Smooth muscle cell (in vitro differentiated cells): ENCODE results near the gene PRIM2. TPM values are rescaled to one million over a fixed set of nuclear protein-coding genes. Genes with fewer than 3 reads are reported as not detected.
"Not testable (repeated sequence)": the region's sequence is repeated elsewhere in the genome, so short reads cannot be mapped to it uniquely, and the experiment has no call there.

Experiments
- DNase-seq: peaks from one replicate; lab custom pipeline; 2025; ENCODE audit not compliant: unreplicated experiment; lab: John Stamatoyannopoulos, UW
- H2AFZ ChIP-seq: fragments of 200-600 bp; sonication (generic); 2 replicates; pipeline ENCODE4 v1.6.0; 2016; ENCODE audit warnings: antibody characterized with exemption, low read depth, mild to moderate bottlenecking
- H3F3A ChIP-seq: fragments of 200-600 bp; sonication (generic); 2 replicates; pipeline ENCODE4 v1.6.0; 2017; ENCODE audit warnings: antibody characterized with exemption, low read depth
- H3K27ac ChIP-seq: fragments of 200-600 bp; sonication (generic); 2 replicates; pipeline ENCODE4 v1.5.1; 2016; ENCODE audit warnings: low read depth, mild to moderate bottlenecking
- H3K27me3 ChIP-seq: fragments of 200-600 bp; sonication (generic); 2 replicates; pipeline ENCODE4 v1.6.1; 2016; ENCODE audit warnings: low read depth, mild to moderate bottlenecking
- H3K36me3 ChIP-seq: fragments of 200-600 bp; sonication (generic); 2 replicates; pipeline ENCODE4 v1.5.1; 2016; ENCODE audit warnings: low read depth
- H3K4me1 ChIP-seq: fragments of 200-600 bp; sonication (generic); 2 replicates; pipeline ENCODE4 v1.5.1; 2016; ENCODE audit warnings: low read depth
- H3K4me2 ChIP-seq: fragments of 200-600 bp; sonication (generic); 2 replicates; pipeline ENCODE4 v1.6.0; 2016; ENCODE audit warnings: mild to moderate bottlenecking
- H3K4me3 ChIP-seq: fragments of 200-600 bp; sonication (generic); 2 replicates; pipeline ENCODE4 v1.5.1; 2016; ENCODE audit warnings: mild to moderate bottlenecking
- H3K79me2 ChIP-seq: fragments of 200-600 bp; sonication (generic); 2 replicates; pipeline ENCODE4 v1.6.0; 2016; ENCODE audit warnings: low read depth, mild to moderate bottlenecking
- H3K9ac ChIP-seq: fragments of 200-600 bp; sonication (generic); 2 replicates; pipeline ENCODE4 v1.6.0; 2016; ENCODE audit warnings: low read depth
- H3K9me3 ChIP-seq: fragments of 200-600 bp; sonication (generic); replicated peaks from 2 replicates; pipeline ENCODE4 v1.5.1; 2016; ENCODE audit warnings: low read depth
- H4K20me1 ChIP-seq: fragments of 200-600 bp; sonication (generic); 2 replicates; pipeline ENCODE4 v1.6.0; 2016; ENCODE audit warnings: low read depth
- WGBS: methylation state at CpG from one replicate; pipeline ENCODE4 v1.1.7; 2016; ENCODE audit warnings: low lambda C conversion rate; 5-methylcytosine and 5-hydroxymethylcytosine counted together
- microRNA counts: library from miRNA; unstranded; fragments of <30 nt; microRNA quantifications from one replicate; lab custom pipeline; 2016
- microRNA-seq: library from miRNA; unstranded; fragments of <30 nt; microRNA quantifications from one replicate; pipeline ENCODE4, GENCODE V29; 2016; ENCODE audit warnings: borderline number of aligned reads
- polyA plus RNA-seq: library from polyadenylated mRNA; unstranded; fragments of >200 nt; fragmentation: Nextera tagmentation; extraction: Ambion mirVana; gene quantifications from 2 replicates; pipeline ENCODE4 v1.2.1, GENCODE V29; 2016
- small RNA-seq: library from RNA; depleted of rRNA; stranded (forward); fragments of <200 nt; gene quantifications from one replicate; pipeline ENCODE3, GENCODE V24; 2014
- total RNA-seq: library from RNA; depleted of rRNA; stranded (reverse); fragments of >200 nt; gene quantifications from 2 replicates; pipeline ENCODE4 v1.2.3, GENCODE V29; 2014

The PRIM2 gene
- total and polyA plus RNA-seq, 2 experiments from 2014 or later, result 6.3 to 13.7 TPM

GRCh38 chr6:57668108-57668507 lies 350.7 kb downstream of the PRIM2 start:
- not testable (repeated sequence) for H3K9me3 ChIP-seq, H3K4me1 ChIP-seq, H3K27me3 ChIP-seq, H3K36me3 ChIP-seq, H3K4me2 ChIP-seq, H3K9ac ChIP-seq, H3K4me3 ChIP-seq, H3F3A ChIP-seq, H3K79me2 ChIP-seq, DNase-seq, H2AFZ ChIP-seq, H3K27ac ChIP-seq, H4K20me1 ChIP-seq

GRCh38 chr6:57671237-57671636 lies 353.8 kb downstream of the PRIM2 start:
- H3K27ac ChIP-seq, H3K4me2 ChIP-seq, H3K4me1 ChIP-seq, H2AFZ ChIP-seq, H3K79me2 ChIP-seq, H3F3A ChIP-seq, H3K4me3 ChIP-seq, H3K9ac ChIP-seq, H3K27me3 ChIP-seq, H3K9me3 ChIP-seq, H3K36me3 ChIP-seq, H4K20me1 ChIP-seq, DNase-seq: not testable (repeated sequence)
- 76% methylated on average over 3 of the region's 3 CpGs for WGBS

- H2AFZ ChIP-seq, H3K4me3 ChIP-seq, H3K79me2 ChIP-seq, H4K20me1 ChIP-seq, DNase-seq, H3K4me1 ChIP-seq, H3K27me3 ChIP-seq, H3K9ac ChIP-seq, H3K27ac ChIP-seq, H3K36me3 ChIP-seq, H3K9me3 ChIP-seq, H3K4me2 ChIP-seq, H3F3A ChIP-seq: not testable (repeated sequence)
- 75% methylated on average over 6 of the region's 6 CpGs for WGBS
These were observed 354.7 kb downstream of the PRIM2 start for GRCh38 chr6:57671937-57672627.

GRCh38 chr6:57673281-57673680 lies 355.9 kb downstream of the PRIM2 start:
- not testable (repeated sequence) for H3K27ac ChIP-seq, H2AFZ ChIP-seq, H3K4me2 ChIP-seq, H4K20me1 ChIP-seq, DNase-seq, H3F3A ChIP-seq, H3K79me2 ChIP-seq, H3K4me1 ChIP-seq, H3K27me3 ChIP-seq, H3K36me3 ChIP-seq, H3K9me3 ChIP-seq, H3K9ac ChIP-seq, H3K4me3 ChIP-seq
- WGBS, result 89% methylated on average over 1 of the region's 1 CpG

GRCh38 chr6:57675386-57675785 lies 358.0 kb downstream of the PRIM2 start:
- H4K20me1 ChIP-seq, DNase-seq, H3K4me3 ChIP-seq, H3F3A ChIP-seq, H3K36me3 ChIP-seq, H3K4me2 ChIP-seq, H3K4me1 ChIP-seq, H3K9ac ChIP-seq, H3K79me2 ChIP-seq, H2AFZ ChIP-seq, H3K27ac ChIP-seq, H3K27me3 ChIP-seq, H3K9me3 ChIP-seq: not testable (repeated sequence)
- 82% methylated on average over 4 of the region's 4 CpGs for WGBS

- not testable (repeated sequence) for H3K4me1 ChIP-seq, H3K36me3 ChIP-seq, H3K9me3 ChIP-seq, H2AFZ ChIP-seq, H3F3A ChIP-seq, H3K27me3 ChIP-seq, H3K4me3 ChIP-seq, H4K20me1 ChIP-seq, H3K9ac ChIP-seq, DNase-seq, H3K4me2 ChIP-seq, H3K27ac ChIP-seq, H3K79me2 ChIP-seq
- 13% methylated on average over 1 of the region's 1 CpG for WGBS
These were observed 379.0 kb downstream of the PRIM2 start for GRCh38 chr6:57696382-57696781.

MicroRNAs encoded within 50 kb of the gene (microRNA counts, 767-probe panel; counts per million panel counts)
- 183 counts per million for microRNA hsa-miR-548u (lab: Ali Mortazavi, UCI)

Small RNA genes lying within 50 kb of the gene (microRNA-seq; reads per million reads assigned to microRNA genes)
- gene MIR548U, result not detected

Small RNA genes lying within 50 kb of the gene (small RNA-seq; reads per million reads assigned to genes)
- not detected for gene MIR548U

Other genes starting within 250 kb of the PRIM2 start
- gene ZNF451, start 227.4 kb upstream of the PRIM2 start, total RNA-seq, result 76.5 and 87.8 TPM in 2 replicates
- gene ZNF451, start 227.4 kb upstream of the PRIM2 start, polyA plus RNA-seq, result 21.1 and 23.6 TPM in 2 replicates
- gene BAG2, start 145.3 kb upstream of the PRIM2 start, total RNA-seq, result 15.7 and 16.4 TPM in 2 replicates
- gene BAG2, start 145.3 kb upstream of the PRIM2 start, polyA plus RNA-seq, result 12.0 and 12.4 TPM in 2 replicates
- gene RAB23, start 95.3 kb upstream of the PRIM2 start, total RNA-seq, result 95.3 and 112 TPM in 2 replicates
- gene RAB23, start 95.3 kb upstream of the PRIM2 start, polyA plus RNA-seq, result 46.3 and 51.4 TPM in 2 replicates